Mammary epithelial cell (primary cell): ENCODE data around the gene ANKS1B.

Experiments
- EZH2 ChIP-seq: IDR thresholded peaks from 2 replicates; pipeline ENCODE4 v1.6.1; 2012; ENCODE audit warnings: low read length, inconsistent platforms, borderline replicate concordance
- TF ChIP-seq, protein P1 (sequence below), 2 donors: IDR thresholded peaks in 1 of 2; conservative IDR thresholded peaks in 1 of 2; 2 replicates each; pipeline ENCODE4 v1.5.1; 2011 to 2012; ENCODE audit warnings: inconsistent platforms in 2 of 2, low read length in 2 of 2, mild to moderate bottlenecking in 2 of 2, control low read depth in 1 of 2, low read depth in 1 of 2; ENCODE audit not compliant: insufficient read depth in 1 of 2; ENCODE audit errors: extremely low read depth in 1 of 2

DNA sequence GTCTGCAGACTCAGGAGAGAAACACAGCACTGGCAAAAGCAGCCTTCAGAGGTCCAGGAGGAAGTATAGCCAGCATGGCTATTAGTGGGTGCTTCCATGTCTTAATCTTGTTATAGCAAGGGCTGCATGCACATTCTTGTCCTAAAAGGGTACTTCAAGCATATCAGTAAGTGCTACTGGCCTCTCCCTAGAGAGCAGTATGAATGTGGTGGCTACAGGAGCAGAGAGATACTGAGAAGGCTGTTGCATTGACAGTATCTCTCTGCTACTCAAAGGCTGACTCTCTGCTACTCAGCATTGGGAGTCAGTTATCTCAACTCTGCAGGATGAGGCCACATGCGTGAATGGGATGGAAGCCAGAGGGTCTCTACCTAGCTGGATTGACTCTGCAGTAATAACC, 335.2 kb downstream of the ANKS1B start:
- TF ChIP-seq, protein P1, sequence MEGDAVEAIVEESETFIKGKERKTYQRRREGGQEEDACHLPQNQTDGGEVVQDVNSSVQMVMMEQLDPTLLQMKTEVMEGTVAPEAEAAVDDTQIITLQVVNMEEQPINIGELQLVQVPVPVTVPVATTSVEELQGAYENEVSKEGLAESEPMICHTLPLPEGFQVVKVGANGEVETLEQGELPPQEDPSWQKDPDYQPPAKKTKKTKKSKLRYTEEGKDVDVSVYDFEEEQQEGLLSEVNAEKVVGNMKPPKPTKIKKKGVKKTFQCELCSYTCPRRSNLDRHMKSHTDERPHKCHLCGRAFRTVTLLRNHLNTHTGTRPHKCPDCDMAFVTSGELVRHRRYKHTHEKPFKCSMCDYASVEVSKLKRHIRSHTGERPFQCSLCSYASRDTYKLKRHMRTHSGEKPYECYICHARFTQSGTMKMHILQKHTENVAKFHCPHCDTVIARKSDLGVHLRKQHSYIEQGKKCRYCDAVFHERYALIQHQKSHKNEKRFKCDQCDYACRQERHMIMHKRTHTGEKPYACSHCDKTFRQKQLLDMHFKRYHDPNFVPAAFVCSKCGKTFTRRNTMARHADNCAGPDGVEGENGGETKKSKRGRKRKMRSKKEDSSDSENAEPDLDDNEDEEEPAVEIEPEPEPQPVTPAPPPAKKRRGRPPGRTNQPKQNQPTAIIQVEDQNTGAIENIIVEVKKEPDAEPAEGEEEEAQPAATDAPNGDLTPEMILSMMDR (conservative IDR thresholded peaks at IDR 0.05 in 1 of 2, IDR thresholded peaks at IDR 0.05 in 1 of 2; ENCODE audit: extremely low read depth in 1 of 2, insufficient read depth in 1 of 2, low read depth in 1 of 2, low read length in 2 of 2), result no peak
- TF ChIP-seq EZH2, result no peak
